HFFc6 (cell line): ENCODE data around the gene ABCC12. TPM values are rescaled to one million over a fixed set of nuclear protein-coding genes. Genes with fewer than 3 reads are reported as not detected.

Source experiments
- DNase-seq: peaks from one replicate; pipeline ENCODE4 v3.0.0-alpha.2; 2018
- H3K27ac Mint-ChIP-seq: 2 replicates; pipeline ENCODE4 v1.8.0; 2020; ENCODE audit warnings: mild to moderate bottlenecking, mixed read lengths
- H3K27me3 Mint-ChIP-seq: 2 replicates; pipeline ENCODE4 v1.8.0; 2021; ENCODE audit warnings: mild to moderate bottlenecking, moderate library complexity, mixed read lengths; ENCODE audit not compliant: insufficient read depth
- H3K36me3 Mint-ChIP-seq: 2 replicates; pipeline ENCODE4 v1.8.0; 2021; ENCODE audit warnings: low read depth, mixed read lengths
- H3K4me1 Mint-ChIP-seq: 2 replicates; pipeline ENCODE4 v1.8.0; 2020; ENCODE audit warnings: low read depth, mixed read lengths
- H3K4me3 Mint-ChIP-seq: 2 replicates; pipeline ENCODE4 v1.8.0; 2020; ENCODE audit warnings: mild to moderate bottlenecking, moderate library complexity, mixed read lengths
- H3K9me3 Mint-ChIP-seq: 2 replicates; pipeline ENCODE4 v1.8.0; 2020; ENCODE audit warnings: mild to moderate bottlenecking, mixed read lengths
- CTCF ChIP-seq: fragments of 200-600 bp; sonication (generic); IDR thresholded peaks from 2 replicates; pipeline ENCODE4 v1.5.0; 2021; ENCODE audit warnings: antibody characterized with exemption, mild to moderate bottlenecking
- total RNA-seq, 6 experiments: library from RNA; stranded (reverse); fragmentation: NEBNext Ultra II Directional; extraction: Animal tissue kit (Norgen Biotek cat#: 25700); gene quantifications; 2 replicates in 1 of 6; 3 replicates in 5 of 6; pipeline ENCODE4 v1.2.3, GENCODE V29; 2021

ABCC12 gene
- total RNA-seq, 6 experiments from 2014 or later, result not detected

GRCh38 chr16:48157794-48158193 lies 2.0 kb upstream of the ABCC12 start:
- no peaks in the 10 kb centered on the region for H3K36me3 Mint-ChIP-seq
- H3K4me3 Mint-ChIP-seq, result no peak overlapping the region
- no peak for DNase-seq
- H3K9me3 Mint-ChIP-seq, result no peaks in the 10 kb centered on the region
- H3K4me1 Mint-ChIP-seq, result peaks cover 16% of the 10 kb centered on the region
- no peaks in the 10 kb centered on the region for H3K27me3 Mint-ChIP-seq
- H3K27ac Mint-ChIP-seq, result no peak overlapping the region; the same call in 1 of the 2 replicates
- no peak for TF ChIP-seq CTCF

GRCh38 chr16:48157302-48157701 lies 1.5 kb upstream of the ABCC12 start:
- H3K27me3 Mint-ChIP-seq, result 0 out of 2 replicates have a peak, but pooled peaks cover under 1% of the 10 kb centered on the region
- no peak overlapping the region for H3K4me3 Mint-ChIP-seq
- H3K4me1 Mint-ChIP-seq, result peaks cover 16% of the 10 kb centered on the region
- H3K9me3 Mint-ChIP-seq, result no peaks in the 10 kb centered on the region
- no peak for TF ChIP-seq CTCF
- DNase-seq, result no peak
- H3K27ac Mint-ChIP-seq, result no peak overlapping the region
- no peaks in the 10 kb centered on the region for H3K36me3 Mint-ChIP-seq

GRCh38 chr16:48156790-48157209 lies 1.0 kb upstream of the ABCC12 start:
- H3K4me1 Mint-ChIP-seq, result peaks cover 16% of the 10 kb centered on the region
- H3K27me3 Mint-ChIP-seq, result peaks cover 3% of the 10 kb centered on the region; the same call in 1 of the 2 replicates
- H3K36me3 Mint-ChIP-seq, result no peaks in the 10 kb centered on the region
- no peak overlapping the region for H3K4me3 Mint-ChIP-seq
- H3K27ac Mint-ChIP-seq, result no peak overlapping the region
- no peaks in the 10 kb centered on the region for H3K9me3 Mint-ChIP-seq
- peak; percentile 66 for DNase-seq
- peak; percentile 99 for TF ChIP-seq CTCF

GRCh38 chr16:48153774-48154173 lies 2.0 kb downstream of the ABCC12 start:
- TF ChIP-seq CTCF, result no peak
- H3K36me3 Mint-ChIP-seq, result no peaks in the 10 kb centered on the region
- H3K4me1 Mint-ChIP-seq, result peaks cover 13% of the 10 kb centered on the region
- H3K4me3 Mint-ChIP-seq, result no peak overlapping the region
- H3K27me3 Mint-ChIP-seq, result peaks cover 6% of the 10 kb centered on the region; the same call in 1 of the 2 replicates
- H3K27ac Mint-ChIP-seq, result no peak overlapping the region
- H3K9me3 Mint-ChIP-seq, result no peaks in the 10 kb centered on the region
- DNase-seq, result no peak

GRCh38 chr16:48152226-48152625 lies 3.6 kb downstream of the ABCC12 start:
- Mint-ChIP-seq H3K27me3 (peaks cover 6% of the 10 kb centered on the region; the same call in 1 of the 2 replicates), H3K9me3 (no peaks in the 10 kb centered on the region), H3K36me3 (no peaks in the 10 kb centered on the region), H3K4me3 (no peak overlapping the region), H3K27ac (no peak overlapping the region), H3K4me1 (no peaks in the 10 kb centered on the region; the same call in 1 of the 2 replicates)
- TF ChIP-seq CTCF, result no peak
- no peak for DNase-seq

- H3K4me3 Mint-ChIP-seq, result no peak overlapping the region
These were observed 5.1 kb downstream of the ABCC12 start for GRCh38 chr16:48150707-48151106.

More at GRCh38 chr16:48150707-48151106, 5.1 kb downstream of the ABCC12 start:
- TF ChIP-seq CTCF, result no peak
- no peak for DNase-seq
- Mint-ChIP-seq H3K4me1 (no peaks in the 10 kb centered on the region), H3K27me3 (peaks cover 10% of the 10 kb centered on the region), H3K27ac (no peak overlapping the region), H3K36me3 (no peaks in the 10 kb centered on the region), H3K9me3 (no peaks in the 10 kb centered on the region)
